Stimulated activated CD4-positive, alpha-beta T cell treated with anti-CD3 and anti-CD28 coated beads, TNF-alpha, amount 100 ng/mL, for 48 hours (primary cell): ENCODE data around the gene VPS26C.
A peak's percentile ranks its signal among the peaks of the same experiment; 100 is the strongest.
"Not testable (repeated sequence)": the region's sequence is repeated elsewhere in the genome, so short reads cannot be mapped to it uniquely, and the experiment has no call there.

Experiments
- DNase-seq, 3 donors: peaks; one replicate each; pipeline ENCODE4 v3.0.0-alpha.2; 2020; ENCODE audit warnings: low read depth in 3 of 3

The VPS26C gene

GRCh38 chr21:37230632-37231248 is 36.4 kb downstream of the VPS26C start:
- no peak for DNase-seq

- DNase-seq = no peak
Observed at GRCh38 chr21:37228003-37228400, 39.1 kb downstream of the VPS26C start.

GRCh38 chr21:37227071-37228002 is 39.8 kb downstream of the VPS26C start:
- no peak for DNase-seq

- DNase-seq = no peak
Observed at GRCh38 chr21:37226041-37226920, 40.9 kb downstream of the VPS26C start.

- DNase-seq = peak; percentile 8 to 39 (median 37)
Observed at GRCh38 chr21:37224861-37225839, 42.0 kb downstream of the VPS26C start.

- no peak for DNase-seq
Observed at GRCh38 chr21:37223804-37224345, 43.3 kb downstream of the VPS26C start.

- not testable (repeated sequence) for DNase-seq
Observed at GRCh38 chr21:37222248-37222647, 44.9 kb downstream of the VPS26C start.

- DNase-seq = peak; percentile 93 to 95 (median 94)
Observed at GRCh38 chr21:37220981-37221664, 46.0 kb downstream of the VPS26C start.

- DNase-seq = no peak
Observed at GRCh38 chr21:37220433-37220980, 46.6 kb downstream of the VPS26C start.

GRCh38 chr21:37219761-37220432 is 47.2 kb downstream of the VPS26C start:
- DNase-seq = no peak

GRCh38 chr21:37214952-37215351 is 52.2 kb downstream of the VPS26C start:
- DNase-seq = no peak

- DNase-seq = no peak
Observed at GRCh38 chr21:37210799-37211198, 56.3 kb downstream of the VPS26C start.

GRCh38 chr21:37210130-37210529 is 57.0 kb downstream of the VPS26C start:
- DNase-seq = no peak

- no peak for DNase-seq
Observed at GRCh38 chr21:37208741-37209225, 58.4 kb downstream of the VPS26C start.

GRCh38 chr21:37208056-37208721 is 58.9 kb downstream of the VPS26C start:
- peak in 1 of 3 donors; percentile 36 for DNase-seq

GRCh38 chr21:37207441-37208009 is 59.6 kb downstream of the VPS26C start:
- DNase-seq = no peak

GRCh38 chr21:37206496-37206895 is 60.6 kb downstream of the VPS26C start:
- DNase-seq = no peak

- DNase-seq = no peak
Observed at GRCh38 chr21:37204580-37204979, 62.6 kb downstream of the VPS26C start.
